ENCODE results near the gene TNF.

TNF gene

DNA sequence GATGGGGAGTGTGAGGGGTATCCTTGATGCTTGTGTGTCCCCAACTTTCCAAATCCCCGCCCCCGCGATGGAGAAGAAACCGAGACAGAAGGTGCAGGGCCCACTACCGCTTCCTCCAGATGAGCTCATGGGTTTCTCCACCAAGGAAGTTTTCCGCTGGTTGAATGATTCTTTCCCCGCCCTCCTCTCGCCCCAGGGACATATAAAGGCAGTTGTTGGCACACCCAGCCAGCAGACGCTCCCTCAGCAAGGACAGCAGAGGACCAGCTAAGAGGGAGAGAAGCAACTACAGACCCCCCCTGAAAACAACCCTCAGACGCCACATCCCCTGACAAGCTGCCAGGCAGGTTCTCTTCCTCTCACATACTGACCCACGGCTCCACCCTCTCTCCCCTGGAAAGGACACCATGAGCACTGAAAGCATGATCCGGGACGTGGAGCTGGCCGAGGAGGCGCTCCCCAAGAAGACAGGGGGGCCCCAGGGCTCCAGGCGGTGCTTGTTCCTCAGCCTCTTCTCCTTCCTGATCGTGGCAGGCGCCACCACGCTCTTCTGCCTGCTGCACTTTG lies at the start of gene TNF:
Gene TNF (plus strand): TSS at position 231 of the 567 bp plus-strand sequence. CDS start 177 bp downstream, at position 408.
- peaks cover 56% of the 10 kb centered on the region for H3K79me2 ChIP-seq (ENCODE audit: insufficient read depth, low read length)
- H2AFZ ChIP-seq (ENCODE audit: low read depth, low read length, severe bottlenecking), result peak within 1 kb of the TSS; percentile 10
- H4K20me1 ChIP-seq (ENCODE audit: low read depth, low read length), result no peaks in the 10 kb centered on the region
- H3K4me2 ChIP-seq (ENCODE audit: low read depth, low read length, poor library complexity, severe bottlenecking), result peak within 1 kb of the TSS; percentile 86
- peaks cover 89% of the 10 kb centered on the region for H3F3A ChIP-seq (ENCODE audit: insufficient read depth)
- peaks cover 3% of the 10 kb centered on the region; the same call in 1 of the 2 replicates for H3K36me3 ChIP-seq (ENCODE audit: low read length)
- no peaks in the 10 kb centered on the region for H3K9me2 ChIP-seq (replicated peaks; ENCODE audit: insufficient read depth, low read length)
- peak within 1 kb of the TSS; percentile 71 for H3K4me3 ChIP-seq (ENCODE audit: insufficient read depth, low read length, poor library complexity, severe bottlenecking)
- no peaks in the 10 kb centered on the region for H3K9me3 ChIP-seq (ENCODE audit: insufficient read depth, low read length)
- H3K27me3 ChIP-seq (ENCODE audit: low read length), result no peaks in the 10 kb centered on the region
- peak within 1 kb of the TSS; percentile 92 for H3K27ac ChIP-seq (ENCODE audit: low read depth, low read length)
- TF ChIP-seq, protein P1, sequence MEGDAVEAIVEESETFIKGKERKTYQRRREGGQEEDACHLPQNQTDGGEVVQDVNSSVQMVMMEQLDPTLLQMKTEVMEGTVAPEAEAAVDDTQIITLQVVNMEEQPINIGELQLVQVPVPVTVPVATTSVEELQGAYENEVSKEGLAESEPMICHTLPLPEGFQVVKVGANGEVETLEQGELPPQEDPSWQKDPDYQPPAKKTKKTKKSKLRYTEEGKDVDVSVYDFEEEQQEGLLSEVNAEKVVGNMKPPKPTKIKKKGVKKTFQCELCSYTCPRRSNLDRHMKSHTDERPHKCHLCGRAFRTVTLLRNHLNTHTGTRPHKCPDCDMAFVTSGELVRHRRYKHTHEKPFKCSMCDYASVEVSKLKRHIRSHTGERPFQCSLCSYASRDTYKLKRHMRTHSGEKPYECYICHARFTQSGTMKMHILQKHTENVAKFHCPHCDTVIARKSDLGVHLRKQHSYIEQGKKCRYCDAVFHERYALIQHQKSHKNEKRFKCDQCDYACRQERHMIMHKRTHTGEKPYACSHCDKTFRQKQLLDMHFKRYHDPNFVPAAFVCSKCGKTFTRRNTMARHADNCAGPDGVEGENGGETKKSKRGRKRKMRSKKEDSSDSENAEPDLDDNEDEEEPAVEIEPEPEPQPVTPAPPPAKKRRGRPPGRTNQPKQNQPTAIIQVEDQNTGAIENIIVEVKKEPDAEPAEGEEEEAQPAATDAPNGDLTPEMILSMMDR (IDR thresholded peaks at IDR 0.05; ENCODE audit: insufficient read depth, low read length, poor library complexity, severe bottlenecking), result no peak
- TF ChIP-seq EZH2phosphoT487 (conservative IDR thresholded peaks at IDR 0.05; ENCODE audit: low read length), result no peak
- peak within 1 kb of the TSS; percentile 84 for H3K9ac ChIP-seq (ENCODE audit: low read length)

DNA sequence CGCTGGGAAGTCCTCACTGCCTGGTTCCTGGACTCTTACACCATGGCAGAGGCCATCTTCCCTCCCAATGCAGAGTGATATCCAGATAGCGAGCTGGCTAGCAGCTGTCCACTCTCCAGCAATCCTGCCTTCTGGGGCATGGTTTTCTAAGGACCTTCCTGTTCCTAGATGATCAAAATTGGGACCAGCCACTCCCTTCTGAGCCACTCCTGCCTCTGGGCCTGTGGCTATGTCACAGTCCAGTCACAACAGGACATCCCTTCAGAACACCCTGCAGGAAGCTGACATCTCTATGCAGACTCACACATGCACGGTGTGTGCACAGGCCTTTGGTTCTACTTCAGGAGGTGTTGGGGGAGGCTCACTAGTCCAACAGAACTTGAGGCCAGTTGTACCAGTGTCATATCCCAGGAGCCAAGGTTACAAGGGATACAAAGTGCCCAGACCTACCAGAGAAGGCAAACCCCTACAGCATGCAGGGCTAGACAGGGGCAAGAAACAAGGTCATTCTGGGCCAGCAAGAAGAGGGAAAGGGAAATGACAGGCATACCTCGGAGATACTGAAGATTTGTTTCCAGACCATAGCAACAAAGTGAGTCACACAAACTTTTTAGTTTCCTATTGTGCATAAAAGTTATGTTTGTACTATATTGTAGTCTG lies 49.3 kb upstream of the TNF start:
- Histone ChIP-seq H3K4me2 (ENCODE audit: low read depth, low read length, poor library complexity, severe bottlenecking) (no peak overlapping the region), H3K27ac (ENCODE audit: low read depth, low read length) (no peak overlapping the region), H3K9ac (ENCODE audit: low read length) (no peak overlapping the region)

DNA sequence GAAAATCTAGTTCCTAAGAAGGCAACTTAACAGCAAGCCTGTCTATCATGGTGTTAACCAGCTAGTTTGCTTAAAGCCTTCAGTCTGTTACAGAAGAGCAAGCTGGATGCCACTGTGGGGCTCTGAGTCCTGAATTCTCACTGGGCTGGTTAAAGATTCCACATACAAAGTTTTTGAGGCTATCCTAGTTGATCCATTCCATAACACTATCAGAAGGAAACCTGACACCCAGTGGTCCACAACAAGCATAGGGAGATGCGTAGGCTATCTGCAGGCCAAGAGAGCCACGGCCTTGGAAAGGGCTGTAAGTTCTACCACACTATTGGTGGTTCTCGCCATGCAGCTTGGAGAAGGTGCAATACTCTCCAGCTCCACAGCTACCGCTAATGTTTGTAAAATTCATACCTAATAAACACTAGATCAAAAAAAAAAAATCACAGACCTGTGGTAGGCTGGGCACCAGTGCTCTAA lies 47.0 kb upstream of the TNF start:
- H3K79me2 ChIP-seq (ENCODE audit: insufficient read depth, low read length), result peaks cover 4% of the 10 kb centered on the region; the same call in 1 of the 2 replicates
- no peaks in the 10 kb centered on the region for H3K9me2 ChIP-seq (replicated peaks; ENCODE audit: insufficient read depth, low read length)
- no peak for TF ChIP-seq EZH2phosphoT487 (conservative IDR thresholded peaks at IDR 0.05; ENCODE audit: low read length)
- TF ChIP-seq, protein P1 (IDR thresholded peaks at IDR 0.05; ENCODE audit: insufficient read depth, low read length, poor library complexity, severe bottlenecking), result no peak
- no peaks in the 10 kb centered on the region for H3K27me3 ChIP-seq (ENCODE audit: low read length)
- H3K4me3 ChIP-seq (ENCODE audit: insufficient read depth, low read length, poor library complexity, severe bottlenecking), result no peak overlapping the region
- no peaks in the 10 kb centered on the region for H3K9me3 ChIP-seq (ENCODE audit: insufficient read depth, low read length)
- H3K27ac ChIP-seq (ENCODE audit: low read depth, low read length), result no peak overlapping the region
- H2AFZ ChIP-seq (ENCODE audit: low read depth, low read length, severe bottlenecking), result no peak overlapping the region
- H3K9ac ChIP-seq (ENCODE audit: low read length), result no peak overlapping the region
- peaks cover 49% of the 10 kb centered on the region for H3F3A ChIP-seq (ENCODE audit: insufficient read depth)
- no peak overlapping the region for H3K4me2 ChIP-seq (ENCODE audit: low read depth, low read length, poor library complexity, severe bottlenecking)
- peaks cover 24% of the 10 kb centered on the region for H3K36me3 ChIP-seq (ENCODE audit: low read length)
- H4K20me1 ChIP-seq (ENCODE audit: low read depth, low read length), result peaks cover 20% of the 10 kb centered on the region; the same call in 1 of the 2 replicates

More for the DNA sequence above, 49.3 kb upstream of the TNF start:
- H3K9me2 ChIP-seq (replicated peaks; ENCODE audit: insufficient read depth, low read length), result no peaks in the 10 kb centered on the region
- no peaks in the 10 kb centered on the region for H3K9me3 ChIP-seq (ENCODE audit: insufficient read depth, low read length)
- H4K20me1 ChIP-seq (ENCODE audit: low read depth, low read length), result peaks cover 4% of the 10 kb centered on the region; the same call in 1 of the 2 replicates
- no peak overlapping the region for H2AFZ ChIP-seq (ENCODE audit: low read depth, low read length, severe bottlenecking)
- TF ChIP-seq, protein P1 (IDR thresholded peaks at IDR 0.05; ENCODE audit: insufficient read depth, low read length, poor library complexity, severe bottlenecking), result no peak
- TF ChIP-seq EZH2phosphoT487 (conservative IDR thresholded peaks at IDR 0.05; ENCODE audit: low read length), result no peak
- no peak overlapping the region for H3K4me3 ChIP-seq (ENCODE audit: insufficient read depth, low read length, poor library complexity, severe bottlenecking)
- H3F3A ChIP-seq (ENCODE audit: insufficient read depth), result peaks cover 28% of the 10 kb centered on the region
- no peaks in the 10 kb centered on the region for H3K79me2 ChIP-seq (ENCODE audit: insufficient read depth, low read length)
- H3K36me3 ChIP-seq (ENCODE audit: low read length), result peaks cover 4% of the 10 kb centered on the region
- no peaks in the 10 kb centered on the region for H3K27me3 ChIP-seq (ENCODE audit: low read length)
